HG03460 (cell line): Measurements from ENCODE around the gene GALNT10.

Source experiments
- ATAC-seq: cut with Tn5 transposase; IDR thresholded peaks from one replicate; pipeline ENCODE4 v1.9.1; 2021; ENCODE audit not compliant: unreplicated experiment

Gene GALNT10

DNA sequence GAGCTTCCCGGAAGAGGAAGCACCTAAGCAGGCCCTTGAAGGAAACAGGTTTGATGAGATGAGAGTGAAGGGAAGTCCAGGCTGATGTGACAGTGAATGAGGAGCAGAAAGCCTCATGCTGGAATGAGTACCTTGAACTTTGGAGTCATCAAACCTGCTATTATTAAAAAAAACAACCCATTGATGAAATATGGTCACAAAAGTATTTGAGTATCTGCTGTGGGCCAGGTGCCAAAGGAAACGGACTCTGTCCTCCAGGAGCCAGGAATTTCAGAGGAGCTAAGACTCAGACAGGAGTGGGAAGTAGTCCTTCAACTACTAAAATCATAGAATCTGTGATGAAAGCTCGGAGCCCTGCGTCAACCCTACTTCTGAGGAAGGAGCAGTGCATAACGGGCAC is 275.6 kb downstream of the GALNT10 start:
- ATAC-seq: no peak

DNA sequence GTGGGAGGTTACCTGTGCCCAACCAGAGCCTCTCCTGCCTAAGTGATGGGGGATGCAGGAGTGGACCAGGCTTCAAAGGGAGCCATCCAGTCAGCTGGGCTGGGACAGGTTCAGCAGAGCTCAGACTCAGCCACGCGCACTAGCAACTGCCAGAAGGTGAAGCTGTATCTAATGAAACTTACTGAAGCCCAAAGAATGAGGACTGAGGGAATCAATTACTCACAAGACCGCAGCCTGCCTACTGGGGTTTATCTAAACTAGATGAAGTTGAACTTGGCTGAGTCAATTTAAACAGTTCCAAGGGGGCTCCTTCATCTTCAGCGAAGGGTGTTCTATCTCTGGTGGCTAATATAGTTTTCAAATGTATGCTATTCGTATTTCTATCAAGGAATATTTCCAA is 276.1 kb downstream of the GALNT10 start:
- ATAC-seq: no peak

DNA sequence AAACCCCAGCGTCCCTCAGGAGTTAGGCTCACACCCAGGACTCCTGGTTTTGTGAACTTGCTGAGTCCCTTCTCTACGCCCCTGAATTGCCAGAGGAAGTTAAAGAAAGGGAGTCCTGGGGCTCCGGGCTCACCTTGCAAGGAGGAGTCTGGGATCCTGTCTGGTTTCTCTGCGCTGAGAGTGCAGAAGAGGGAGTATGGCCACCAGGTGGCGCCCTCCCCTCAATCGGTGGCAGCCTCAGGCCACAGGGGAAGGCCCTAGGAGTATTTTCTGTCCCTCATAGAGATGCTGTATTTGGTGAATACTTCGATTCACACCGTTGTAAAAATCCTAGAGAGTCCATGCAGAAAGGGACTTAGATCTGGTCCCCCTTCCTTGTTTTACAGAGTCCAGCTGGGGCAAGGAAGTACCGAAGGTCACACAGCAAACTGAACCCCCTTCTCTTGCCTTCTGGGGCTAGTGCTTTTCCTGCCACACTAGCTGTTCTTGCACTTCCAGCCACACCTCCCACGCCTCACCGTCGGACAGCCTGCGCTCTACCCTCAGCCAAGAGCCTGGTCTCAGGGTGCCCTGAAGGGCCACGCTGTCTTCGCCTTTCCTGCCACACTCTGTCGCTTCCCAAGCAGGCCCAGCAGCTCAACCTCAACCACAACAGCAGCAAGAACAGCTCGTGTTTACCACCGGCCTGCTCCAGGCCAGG is 277.3 kb downstream of the GALNT10 start:
- peak; percentile 92 for ATAC-seq

DNA sequence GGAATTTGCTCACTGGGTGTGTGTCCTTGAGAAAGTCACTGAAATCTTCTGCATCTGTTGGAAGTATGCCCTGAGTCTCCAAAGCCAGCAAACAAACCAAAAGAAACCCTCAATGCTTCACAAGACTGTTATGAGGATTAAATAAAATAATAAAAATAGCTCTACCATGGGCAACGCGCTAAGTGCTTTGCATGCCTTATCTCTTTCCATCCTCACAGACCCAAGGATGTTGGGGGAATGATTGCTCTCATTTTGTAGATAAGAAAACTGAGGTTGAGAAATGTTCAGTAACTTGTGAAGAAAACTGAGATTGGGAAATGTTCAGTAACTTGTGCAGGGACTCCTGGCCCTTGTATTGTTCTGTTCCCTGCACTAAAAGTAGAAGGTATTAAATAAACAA is 279.6 kb downstream of the GALNT10 start:
- ATAC-seq: no peak
